GM18520 (cell line): ENCODE data around the gene OMP.

ENCODE experiments used
- ATAC-seq: cut with Tn5 transposase; IDR thresholded peaks from one replicate; pipeline ENCODE4 v1.9.1; 2021; ENCODE audit not compliant: unreplicated experiment

The OMP gene

DNA sequence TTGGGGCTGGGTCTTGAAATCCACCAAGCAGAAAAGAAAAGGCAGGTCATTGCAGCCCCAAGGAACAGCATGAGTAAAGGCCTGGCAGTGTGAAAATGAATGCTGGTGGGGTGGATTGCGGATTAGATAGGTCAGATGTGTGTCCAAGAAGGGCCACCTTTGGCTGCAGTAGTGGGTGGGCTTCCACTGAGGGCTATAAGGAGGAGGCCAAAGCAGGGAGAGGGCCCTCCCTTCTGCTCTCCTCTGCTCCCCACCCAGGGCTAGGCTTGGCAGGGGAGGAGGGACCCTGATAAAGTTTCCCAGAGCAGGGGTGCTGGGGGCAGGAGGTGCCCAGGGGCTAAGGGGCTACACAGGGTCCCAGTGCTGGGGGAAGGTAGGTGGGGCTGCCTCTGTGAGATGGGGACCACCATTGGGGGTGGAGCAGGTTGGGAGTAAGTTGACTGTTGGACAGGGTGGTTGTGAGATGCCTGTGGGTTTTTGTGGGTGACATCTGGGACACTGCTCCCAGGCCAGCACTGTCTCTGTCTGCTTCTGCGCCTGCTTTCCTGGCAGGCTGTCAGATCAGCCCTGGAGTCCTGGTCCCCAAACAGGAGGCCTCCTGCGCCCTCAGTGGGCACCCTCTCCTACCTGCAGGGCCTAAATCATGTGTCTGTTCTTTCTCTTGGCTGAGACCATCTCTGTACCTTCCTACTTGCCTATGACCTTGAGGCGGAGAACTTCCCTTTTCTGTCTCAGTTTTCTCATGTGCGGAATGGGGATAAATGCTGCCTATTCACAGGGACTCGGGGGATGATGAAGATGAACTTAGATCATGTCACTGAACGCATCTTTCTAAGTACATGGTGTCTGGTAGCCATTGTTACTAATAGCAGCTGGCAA is 33.9 kb upstream of the OMP start:
- ATAC-seq = no peak

DNA sequence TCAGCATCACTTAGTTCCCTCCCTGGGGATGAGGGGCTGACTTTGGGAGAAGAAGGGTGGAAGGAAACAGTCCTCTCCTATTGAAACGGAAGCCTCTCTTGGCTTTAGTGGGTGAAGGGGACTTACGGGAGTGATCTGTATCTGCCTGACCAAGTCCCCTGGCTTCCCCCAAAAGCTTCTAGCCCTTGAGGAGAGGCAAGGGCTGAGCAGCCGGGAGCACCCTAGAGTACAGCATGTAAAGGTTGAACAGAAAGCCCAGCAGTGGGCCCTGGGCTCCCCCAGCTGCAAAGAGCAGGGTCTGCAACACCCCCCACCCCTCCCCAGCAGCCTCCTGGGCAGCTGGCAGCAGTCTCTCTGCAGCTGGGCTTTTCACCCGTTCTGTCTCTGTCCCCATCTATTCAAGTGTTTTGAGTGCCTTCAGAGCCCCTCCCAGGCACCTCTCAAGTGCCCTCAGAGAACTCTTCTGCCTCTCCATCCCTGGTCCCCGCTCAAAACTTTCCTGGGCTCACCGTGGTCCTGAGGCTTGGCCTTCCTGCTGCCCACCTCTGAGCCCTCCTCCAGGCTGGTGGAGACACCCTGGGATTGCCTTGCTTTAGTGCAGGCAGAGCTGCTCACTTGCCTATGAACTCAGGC is 33.2 kb upstream of the OMP start:
- no peak for ATAC-seq

DNA sequence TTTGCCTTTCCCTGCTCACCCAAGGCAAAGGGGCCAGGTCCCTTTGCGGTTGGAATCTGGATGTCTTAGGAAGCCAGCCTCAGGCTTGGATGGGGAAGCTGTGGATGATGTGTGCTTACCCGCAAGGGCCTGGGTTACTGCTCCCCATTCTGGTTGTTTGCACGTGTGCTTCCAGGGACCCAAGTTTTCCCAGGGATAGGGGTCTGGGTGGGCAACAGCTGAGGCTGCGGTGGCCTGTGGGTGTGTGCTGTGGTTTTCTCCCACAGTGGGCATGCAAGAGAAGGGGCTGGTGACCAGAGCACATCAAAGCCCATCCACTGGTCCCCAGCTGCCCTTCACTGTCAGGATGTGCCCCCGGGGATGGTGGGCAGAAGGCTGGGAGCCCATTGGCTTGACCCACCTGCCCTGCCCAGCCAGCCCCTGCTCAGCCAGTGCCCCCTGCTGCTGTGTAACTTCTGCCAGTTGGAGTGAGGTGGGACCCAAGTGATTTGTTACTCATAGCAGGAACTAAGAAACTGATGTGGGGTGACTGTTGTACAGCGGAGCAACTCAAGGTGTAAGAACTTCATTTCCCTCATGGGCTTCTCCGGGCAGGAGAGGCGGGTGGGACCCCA is 32.6 kb upstream of the OMP start:
- ATAC-seq = no peak

DNA sequence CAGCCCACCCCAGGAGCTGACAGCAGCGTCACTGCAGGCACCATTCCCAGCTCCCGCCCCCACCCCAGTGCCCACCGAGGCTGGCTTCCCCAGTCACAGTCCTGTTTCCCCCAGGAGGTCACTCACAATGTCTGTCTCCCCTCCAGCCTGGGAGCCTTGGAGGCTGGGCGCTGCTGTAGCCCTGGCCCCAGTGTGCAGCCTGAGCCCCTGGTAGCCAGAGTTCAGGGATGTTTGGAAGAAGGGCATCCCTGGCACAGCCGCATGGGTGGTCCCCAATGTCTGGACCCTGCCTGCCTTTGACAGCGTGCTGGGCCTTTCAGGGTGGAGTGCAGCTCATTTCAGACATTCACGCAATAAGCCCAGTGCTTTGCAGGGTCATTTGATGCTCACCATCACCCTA is 31.6 kb upstream of the OMP start:
- no peak for ATAC-seq

DNA sequence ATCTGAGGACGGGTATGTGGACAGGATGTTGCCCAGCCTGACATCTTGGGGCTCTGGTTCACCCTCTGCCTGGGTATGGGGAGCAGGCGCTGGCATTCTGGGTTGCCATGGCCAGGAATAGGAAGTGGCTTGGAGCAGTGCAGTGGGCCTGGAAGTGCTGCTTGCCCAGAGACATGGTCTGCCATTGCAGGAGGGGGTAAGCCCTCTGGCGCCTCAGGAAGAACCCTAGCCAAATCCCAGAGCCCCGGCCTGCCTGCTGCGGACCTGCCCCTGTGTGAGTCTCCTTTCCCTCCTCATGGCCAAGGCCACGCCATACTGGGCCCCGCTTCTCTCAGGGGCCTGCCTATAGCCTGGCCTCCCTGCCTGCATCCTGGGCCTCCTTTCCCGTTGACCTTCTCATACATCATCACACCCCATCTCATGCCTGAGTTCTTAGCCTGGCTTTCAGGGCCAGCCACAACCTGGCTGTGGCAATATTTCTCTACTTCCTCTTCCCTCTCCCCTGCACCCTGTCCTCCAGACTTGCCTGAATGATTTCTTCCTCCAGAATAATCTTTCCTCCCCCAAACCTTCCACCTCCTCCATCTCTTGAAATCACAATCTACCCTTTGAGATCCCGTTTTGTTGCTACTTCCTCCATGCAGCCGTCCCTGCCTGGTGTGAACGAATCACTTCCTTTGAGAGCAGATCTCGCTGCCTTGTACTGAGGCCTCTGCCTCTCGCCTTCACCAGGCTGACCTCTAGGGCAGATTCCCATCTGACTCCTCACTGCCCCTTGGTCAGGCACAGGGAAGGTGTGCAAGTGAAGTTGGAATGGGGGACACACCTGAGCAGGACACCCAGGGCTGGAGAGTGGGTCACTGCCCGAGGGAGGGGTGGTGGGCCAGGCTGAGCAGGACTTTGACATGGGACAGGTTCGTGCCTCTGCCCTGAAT is 30.7 kb upstream of the OMP start:
- no peak for ATAC-seq

DNA sequence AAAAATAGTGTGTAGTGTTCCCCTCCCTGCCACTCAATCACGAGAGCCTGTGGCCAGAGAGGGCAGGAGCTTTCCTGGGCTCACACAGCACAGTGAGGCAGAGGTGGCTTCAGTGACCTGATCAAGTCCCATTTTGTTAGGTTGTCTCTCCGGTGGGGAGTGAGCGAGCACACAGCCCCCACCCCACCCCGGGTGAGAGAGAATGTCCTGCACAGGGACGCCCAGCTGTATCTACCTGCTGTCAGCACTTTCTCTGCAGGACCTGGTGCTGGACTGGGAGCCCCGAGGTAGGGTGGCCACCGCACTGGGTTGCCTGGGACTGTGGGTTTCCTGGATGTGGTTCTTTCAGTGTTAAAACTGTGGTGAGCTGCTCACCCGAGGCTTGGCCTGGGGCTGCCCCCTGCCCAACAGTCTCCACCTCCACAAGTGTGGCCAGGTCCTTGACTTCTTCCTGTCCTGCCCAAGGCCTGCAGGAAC is 29.8 kb upstream of the OMP start:
- no peak for ATAC-seq

DNA sequence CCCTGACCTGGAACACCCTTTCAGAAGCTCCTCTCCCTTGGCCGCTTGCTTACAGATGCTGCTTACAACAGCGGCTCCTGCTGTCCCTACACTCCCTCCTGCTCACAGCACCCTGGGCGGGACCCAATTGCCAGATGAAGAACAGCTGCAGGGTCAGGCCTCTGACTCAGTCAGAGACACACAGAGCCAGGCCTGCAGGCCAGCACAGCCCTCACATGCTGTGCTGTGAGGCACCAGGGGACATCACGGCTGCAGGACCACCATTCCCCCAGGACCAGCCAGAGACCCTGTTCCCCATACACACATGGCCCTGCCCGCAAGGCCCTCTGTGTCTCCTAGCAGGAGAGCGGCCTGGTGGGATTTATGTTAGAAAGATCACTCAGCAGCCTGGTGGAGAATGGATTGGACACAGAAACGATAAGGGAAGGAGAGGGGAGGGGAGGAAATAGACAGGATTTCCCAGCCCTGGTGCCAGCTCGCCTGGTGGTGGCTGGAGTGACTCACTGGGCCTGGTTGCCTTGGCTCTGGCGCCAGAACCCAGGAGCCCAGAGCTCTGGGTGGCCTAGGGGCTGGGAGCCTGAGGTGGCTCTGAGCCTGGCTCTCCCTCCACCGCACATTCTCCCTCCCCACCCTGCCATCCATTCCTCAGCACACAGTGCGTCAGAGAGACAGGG is 29.2 kb upstream of the OMP start:
- no peak for ATAC-seq

DNA sequence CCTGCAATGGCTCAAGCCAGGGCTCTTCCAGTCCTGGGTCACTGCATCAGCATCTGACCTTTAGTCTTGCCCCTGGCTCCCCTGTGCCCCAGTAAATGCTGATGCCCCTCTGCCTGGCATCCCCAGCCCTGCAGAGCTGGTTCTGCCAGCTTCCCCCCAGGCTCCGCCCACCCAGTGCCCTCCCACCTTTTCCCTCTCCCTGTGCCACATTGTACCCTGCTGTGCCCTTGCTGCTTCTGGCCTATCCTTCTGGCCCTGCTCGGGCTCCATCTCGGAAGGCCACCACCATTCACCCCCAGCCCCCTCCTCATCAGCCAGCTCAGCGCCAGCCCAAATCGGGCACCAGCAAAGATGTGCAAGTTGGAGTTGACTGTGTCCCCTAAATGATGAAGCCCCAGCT is 28.4 kb upstream of the OMP start:
- ATAC-seq = no peak

DNA sequence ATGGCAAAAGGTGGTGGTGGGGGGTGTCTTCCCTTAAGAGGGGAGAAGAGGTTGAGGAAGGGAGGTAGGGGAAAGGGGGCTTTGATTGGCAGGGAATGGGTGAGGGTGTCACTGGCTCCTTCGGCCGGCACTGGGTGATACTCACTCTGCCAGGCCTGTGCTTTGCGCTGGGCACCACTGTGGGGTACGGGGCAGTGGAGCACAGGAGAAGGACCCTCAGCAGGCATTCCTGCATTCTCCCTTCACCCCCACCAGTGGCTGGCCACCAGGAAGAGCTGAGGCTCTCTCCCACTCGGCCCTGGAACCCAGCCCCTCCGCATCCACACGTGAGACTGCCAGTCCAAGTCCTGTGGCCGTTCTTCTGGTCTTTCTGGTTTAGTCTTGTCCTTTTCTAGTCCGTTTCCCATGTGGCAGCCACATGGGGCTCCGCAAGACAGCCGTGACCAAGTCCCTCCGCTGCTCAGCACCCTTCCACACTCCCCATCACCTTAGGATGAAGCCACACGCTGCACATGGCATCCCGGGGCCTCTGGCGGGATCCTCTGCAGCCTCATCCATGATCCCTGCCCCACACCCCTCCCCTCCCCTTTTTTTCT is 27.9 kb upstream of the OMP start:
- no peak for ATAC-seq

DNA sequence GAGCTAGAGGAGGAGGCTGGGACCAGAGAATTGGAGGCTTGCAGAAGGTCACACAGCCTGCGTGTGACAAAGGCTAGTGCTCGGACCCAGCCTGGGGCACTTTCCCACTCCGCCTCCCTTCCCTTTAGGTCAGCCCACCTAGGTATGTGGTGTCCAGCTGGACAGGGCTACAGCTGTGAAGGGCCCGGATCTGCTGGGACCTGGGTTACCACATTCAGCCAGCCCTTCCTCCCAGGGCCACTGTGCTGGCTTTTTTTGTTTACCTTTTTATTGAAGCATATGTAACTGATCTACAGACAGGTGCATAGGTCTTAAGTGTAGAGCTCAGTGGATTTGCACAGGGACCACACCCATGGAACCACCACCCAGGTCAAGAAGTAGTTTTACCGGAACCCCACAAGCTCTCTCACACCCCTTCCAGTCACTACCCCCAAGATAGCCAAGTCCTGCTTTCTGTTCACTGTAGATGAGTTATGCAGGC is 27.2 kb upstream of the OMP start:
- ATAC-seq = no peak

DNA sequence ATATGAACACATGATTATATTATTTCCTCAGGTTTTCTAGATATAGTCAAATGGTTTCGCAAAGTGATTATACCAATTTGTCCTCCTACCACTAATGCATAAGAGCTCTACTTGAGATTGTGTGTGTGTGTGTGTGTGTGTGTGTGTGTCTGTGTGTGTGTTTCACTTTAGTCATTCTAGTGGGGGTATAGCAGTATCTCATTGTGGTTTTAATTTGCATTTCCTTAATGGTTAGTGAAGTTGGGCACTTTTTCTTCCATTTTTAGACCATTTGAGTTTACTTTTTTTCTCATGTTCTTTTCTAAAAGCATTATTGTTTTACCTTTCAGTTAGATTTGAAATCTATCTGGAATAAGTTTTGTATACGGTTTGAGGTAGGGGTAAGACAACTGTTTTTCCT is 23.0 kb upstream of the OMP start:
- ATAC-seq = no peak

DNA sequence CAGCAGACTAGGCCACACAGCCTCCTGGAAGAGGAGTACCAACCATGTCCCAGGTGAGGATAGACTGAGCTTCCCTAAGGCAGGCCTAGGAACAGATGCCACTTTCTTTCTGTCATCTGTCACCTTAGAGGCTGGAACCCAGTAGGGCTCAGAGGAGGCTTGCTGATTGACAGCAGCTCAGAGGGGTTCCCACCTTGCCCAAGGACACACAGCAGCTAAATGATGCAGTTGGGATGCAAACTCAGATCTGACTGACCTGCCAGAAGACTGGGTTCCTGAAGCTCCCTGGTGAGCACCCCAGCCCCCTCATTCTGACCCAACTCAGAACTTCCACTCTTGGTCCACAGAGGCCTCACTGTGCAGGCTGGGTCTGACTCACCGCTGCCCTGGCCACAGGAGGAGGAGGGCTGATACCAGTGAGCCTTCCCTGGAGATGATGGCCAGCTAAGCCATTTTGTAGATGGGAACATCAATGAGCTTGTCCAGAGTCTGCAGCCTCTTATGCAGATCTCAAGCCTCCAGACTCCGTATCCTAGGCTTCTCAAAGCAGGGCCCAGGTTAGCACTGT is 21.9 kb upstream of the OMP start:
- no peak for ATAC-seq

DNA sequence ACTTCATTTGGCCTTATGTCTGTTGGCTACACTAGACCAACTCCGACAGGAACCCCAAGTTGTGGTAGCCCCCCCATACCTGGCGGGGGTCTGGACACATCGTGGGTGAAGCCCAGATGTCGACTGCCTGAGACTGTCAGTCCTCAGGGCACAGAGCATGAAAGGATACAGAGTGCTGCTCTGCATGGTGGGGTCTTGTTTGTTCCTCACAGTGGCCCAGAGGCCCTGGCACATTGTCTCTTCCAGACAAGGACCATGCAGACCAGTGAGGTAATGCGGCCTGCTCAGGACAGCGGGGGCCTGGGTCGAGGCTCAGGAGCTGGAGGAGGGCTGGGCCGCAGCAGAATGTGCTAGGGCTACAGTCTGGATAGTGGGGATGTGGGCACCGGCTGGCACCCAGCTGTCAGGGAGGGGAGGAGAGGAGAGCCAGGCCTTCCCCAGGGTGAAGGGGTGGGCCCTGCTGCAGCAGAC is 21.2 kb upstream of the OMP start:
- ATAC-seq = no peak

DNA sequence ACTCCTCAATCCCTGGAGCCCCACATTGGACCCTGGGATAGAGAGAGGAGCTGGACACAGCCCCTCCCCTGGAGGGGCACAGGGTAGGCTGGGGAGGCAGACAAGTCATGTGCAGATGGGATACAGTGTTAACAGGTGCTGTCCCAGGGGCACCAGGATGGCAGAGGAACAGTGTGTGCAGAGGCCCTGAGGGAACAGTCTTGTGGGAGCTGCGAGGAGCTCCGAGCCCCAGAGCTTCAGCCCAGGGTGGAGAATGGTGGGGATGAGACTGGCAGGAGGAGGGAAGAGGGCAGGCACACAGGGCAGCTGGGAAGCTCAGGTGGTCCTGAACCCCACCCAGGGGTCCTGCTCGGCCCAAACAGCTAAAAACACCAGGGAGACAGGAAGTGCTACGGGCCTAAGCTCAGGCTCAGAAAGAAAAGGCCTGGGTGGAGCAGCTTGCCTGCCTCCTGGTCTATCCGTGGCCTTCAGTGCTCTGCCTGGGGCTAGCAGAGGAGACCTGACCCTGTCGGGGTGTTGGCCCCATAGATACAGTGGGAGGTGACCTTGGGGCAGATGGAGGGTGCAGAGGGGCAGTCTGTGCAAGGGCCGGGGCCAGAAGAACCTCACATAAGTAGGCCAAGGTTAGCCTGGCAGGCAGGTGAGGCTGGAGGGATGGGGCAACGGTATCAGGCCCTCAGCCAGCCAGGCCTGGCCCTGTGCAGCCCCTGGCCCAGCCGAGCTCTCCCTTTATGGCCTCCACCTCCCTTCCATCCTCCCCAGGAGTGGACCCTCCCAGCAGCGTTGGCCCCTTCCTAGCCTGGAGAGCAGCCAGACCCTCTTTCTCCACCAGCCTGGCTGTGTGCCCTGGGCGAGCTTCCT is 20.4 kb upstream of the OMP start:
- ATAC-seq = no peak

DNA sequence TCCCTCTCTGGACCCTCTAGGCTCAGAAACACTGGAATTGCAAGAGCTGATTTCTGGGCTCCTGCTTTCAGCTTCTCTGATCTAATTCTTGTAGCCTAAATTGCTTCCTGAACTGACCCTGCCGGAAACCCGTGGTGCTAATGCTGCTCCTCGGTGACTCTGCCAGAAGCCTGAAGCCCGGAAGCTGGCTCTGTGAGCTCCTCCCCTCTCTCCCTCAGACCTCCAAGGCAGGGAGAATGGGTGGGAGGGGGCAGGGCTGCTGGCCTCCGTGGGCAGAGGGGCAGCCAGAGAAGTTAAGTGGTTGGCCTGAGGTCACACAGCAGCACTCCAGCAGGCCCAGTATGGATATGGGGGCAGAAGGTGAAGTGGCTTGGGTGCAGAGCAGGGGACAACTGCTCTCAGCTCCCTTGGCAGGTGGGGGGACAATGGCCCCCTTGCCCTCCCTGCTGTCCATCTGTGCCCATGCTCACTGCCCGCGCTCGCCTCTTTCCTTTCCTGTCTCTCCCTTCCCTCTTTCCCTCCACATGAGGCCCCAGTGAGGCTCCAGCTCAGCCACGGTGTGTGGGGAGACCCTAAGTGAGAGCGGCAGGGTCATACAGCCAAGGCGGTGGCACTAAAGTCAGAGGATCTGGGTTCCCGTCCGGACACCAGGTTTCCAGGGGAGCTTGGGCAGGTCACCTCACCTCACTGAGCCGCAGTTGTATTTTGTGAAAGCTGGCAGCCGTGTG is 19.6 kb upstream of the OMP start:
- no peak for ATAC-seq

DNA sequence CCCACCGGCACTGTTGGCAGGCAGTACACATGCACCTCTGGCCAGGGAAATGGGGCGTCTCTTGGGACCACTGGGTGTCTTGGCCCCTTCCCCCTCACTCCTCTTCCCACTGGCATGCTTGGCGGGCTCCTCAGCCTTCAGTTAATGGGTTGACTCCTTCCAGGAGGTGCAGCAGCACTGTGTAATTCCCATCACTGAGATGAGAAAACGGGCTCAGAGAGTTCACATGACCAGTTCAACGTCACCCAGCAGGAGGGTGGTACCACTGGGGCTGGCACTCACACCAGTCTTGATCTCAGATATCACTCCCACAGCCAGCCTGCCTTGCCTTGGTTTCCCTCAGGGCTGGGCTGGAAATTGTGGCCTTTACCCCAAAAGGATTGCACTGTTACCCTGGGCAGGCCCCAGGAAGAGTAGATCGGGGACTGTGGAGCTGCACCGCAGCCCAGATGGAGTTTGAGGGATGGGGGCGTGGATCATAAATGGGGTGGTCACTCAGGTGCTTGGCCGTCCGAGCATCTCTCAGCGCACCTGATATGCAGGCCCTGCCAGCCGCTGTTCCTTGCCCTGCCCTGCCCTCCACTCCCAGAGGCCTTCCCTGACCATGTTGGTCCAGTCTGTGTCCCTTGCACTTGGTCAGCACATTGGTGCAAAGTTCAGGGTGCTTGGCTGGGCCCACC is 18.9 kb upstream of the OMP start:
- ATAC-seq = no peak

DNA sequence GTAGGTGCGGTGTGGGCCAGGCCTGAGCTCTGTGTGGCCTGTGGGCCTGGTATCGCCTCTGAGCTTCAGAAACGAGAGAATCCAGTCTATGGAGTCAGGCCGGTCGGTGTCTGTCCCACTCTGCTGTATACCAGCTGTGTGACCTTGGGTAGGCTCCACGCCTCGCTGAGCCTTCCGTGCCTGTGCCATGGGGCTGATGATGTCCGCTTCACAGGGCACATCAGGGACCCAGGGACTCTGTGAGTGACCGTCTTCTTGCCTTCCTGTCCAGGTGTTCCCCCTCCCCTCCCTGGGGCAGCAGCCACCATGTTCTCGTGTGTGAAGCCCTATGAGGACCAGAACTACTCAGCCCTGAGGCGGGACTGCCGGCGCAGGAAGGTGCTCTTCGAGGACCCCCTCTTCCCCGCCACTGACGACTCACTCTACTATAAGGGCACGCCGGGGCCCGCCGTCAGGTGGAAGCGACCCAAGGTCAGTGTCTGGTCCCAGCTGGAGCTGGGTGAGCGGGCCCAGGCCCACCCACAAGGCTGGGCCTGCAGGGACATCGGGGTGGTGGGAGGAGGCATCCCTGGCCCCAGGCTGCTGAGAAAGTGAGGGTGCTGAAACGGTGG is 18.0 kb upstream of the OMP start:
- ATAC-seq = no peak
